Parathyroid adenoma (tissue), 2 donors: ENCODE results near the gene KCP.

Source experiments
- H2AFZ ChIP-seq: fragments of 300-600 bp; sonication (generic); one replicate; pipeline ENCODE4 v1.7.0; 2017; ENCODE audit warnings: antibody characterized with exemption, mild to moderate bottlenecking
- H3K27ac ChIP-seq: fragments of 300-600 bp; sonication (generic); one replicate; pipeline ENCODE4 v1.7.0; 2017
- H3K27me3 ChIP-seq: fragments of 300-600 bp; sonication (generic); one replicate; pipeline ENCODE4 v1.7.0; 2017; ENCODE audit warnings: low read length; ENCODE audit not compliant: control insufficient read depth, insufficient read depth
- H3K36me3 ChIP-seq: fragments of 300-600 bp; sonication (generic); one replicate; pipeline ENCODE4 v1.7.0; 2017; ENCODE audit warnings: low read length; ENCODE audit not compliant: control insufficient read depth, insufficient read depth
- H3K4me1 ChIP-seq: fragments of 300-600 bp; sonication (generic); one replicate; pipeline ENCODE4 v1.7.0; 2017; ENCODE audit warnings: control low read depth
- H3K4me2 ChIP-seq: fragments of 300-600 bp; sonication (generic); one replicate; pipeline ENCODE4 v1.7.0; 2017; ENCODE audit warnings: low read length
- H3K4me3 ChIP-seq: fragments of 300-600 bp; sonication (generic); one replicate; pipeline ENCODE4 v1.7.0; 2017; ENCODE audit warnings: low read depth, low read length
- H3K79me2 ChIP-seq: fragments of 300-600 bp; sonication (generic); one replicate; pipeline ENCODE4 v1.7.0; 2017; ENCODE audit warnings: control low read depth
- H3K9ac ChIP-seq: fragments of 300-600 bp; sonication (generic); one replicate; pipeline ENCODE4 v1.7.0; 2017; ENCODE audit warnings: mild to moderate bottlenecking
- H3K9me3 ChIP-seq: fragments of 300-600 bp; sonication (generic); one replicate; pipeline ENCODE4 v1.7.0; 2017; ENCODE audit warnings: low read length; ENCODE audit not compliant: control insufficient read depth
- TF ChIP-seq, protein P1 (sequence below): fragments of 300-600 bp; sonication (generic); IDR thresholded peaks from one replicate; pipeline ENCODE4 v1.7.0; 2017; ENCODE audit warnings: antibody characterized with exemption, mild to moderate bottlenecking
- donor health status: primary hyperparathyroidism.

Gene KCP

DNA sequence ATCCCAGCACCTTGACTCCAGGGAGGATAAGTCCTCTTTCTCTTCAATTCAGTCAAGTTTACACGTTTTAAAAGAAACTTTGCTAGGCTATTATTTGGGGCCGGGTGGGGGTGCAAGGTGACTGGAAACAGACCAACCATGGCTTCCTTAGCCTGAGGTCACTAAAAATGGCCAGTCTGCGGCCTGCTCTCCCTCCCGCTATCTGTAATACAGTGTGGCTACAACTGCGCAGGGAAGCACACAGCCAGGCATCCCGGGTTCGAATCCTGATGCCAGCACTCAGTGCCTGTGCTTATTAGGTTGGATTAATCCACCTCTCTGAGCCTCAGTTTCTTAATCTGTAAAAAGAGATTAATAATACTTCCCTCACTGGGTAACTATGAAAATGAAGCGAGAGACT, 28.4 kb downstream of the KCP start:
- Histone ChIP-seq H3K4me2 (no peak overlapping the region), H3K4me3 (no peak overlapping the region), H3K36me3 (no peaks in the 10 kb centered on the region), H3K79me2 (no peaks in the 10 kb centered on the region), H2AFZ (no peak overlapping the region), H3K9me3 (no peaks in the 10 kb centered on the region), H3K27ac (no peak overlapping the region), H3K9ac (no peak overlapping the region), H3K27me3 (no peaks in the 10 kb centered on the region), H3K4me1 (peaks cover 7% of the 10 kb centered on the region)
- TF ChIP-seq, protein P1, sequence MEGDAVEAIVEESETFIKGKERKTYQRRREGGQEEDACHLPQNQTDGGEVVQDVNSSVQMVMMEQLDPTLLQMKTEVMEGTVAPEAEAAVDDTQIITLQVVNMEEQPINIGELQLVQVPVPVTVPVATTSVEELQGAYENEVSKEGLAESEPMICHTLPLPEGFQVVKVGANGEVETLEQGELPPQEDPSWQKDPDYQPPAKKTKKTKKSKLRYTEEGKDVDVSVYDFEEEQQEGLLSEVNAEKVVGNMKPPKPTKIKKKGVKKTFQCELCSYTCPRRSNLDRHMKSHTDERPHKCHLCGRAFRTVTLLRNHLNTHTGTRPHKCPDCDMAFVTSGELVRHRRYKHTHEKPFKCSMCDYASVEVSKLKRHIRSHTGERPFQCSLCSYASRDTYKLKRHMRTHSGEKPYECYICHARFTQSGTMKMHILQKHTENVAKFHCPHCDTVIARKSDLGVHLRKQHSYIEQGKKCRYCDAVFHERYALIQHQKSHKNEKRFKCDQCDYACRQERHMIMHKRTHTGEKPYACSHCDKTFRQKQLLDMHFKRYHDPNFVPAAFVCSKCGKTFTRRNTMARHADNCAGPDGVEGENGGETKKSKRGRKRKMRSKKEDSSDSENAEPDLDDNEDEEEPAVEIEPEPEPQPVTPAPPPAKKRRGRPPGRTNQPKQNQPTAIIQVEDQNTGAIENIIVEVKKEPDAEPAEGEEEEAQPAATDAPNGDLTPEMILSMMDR, result no peak

DNA sequence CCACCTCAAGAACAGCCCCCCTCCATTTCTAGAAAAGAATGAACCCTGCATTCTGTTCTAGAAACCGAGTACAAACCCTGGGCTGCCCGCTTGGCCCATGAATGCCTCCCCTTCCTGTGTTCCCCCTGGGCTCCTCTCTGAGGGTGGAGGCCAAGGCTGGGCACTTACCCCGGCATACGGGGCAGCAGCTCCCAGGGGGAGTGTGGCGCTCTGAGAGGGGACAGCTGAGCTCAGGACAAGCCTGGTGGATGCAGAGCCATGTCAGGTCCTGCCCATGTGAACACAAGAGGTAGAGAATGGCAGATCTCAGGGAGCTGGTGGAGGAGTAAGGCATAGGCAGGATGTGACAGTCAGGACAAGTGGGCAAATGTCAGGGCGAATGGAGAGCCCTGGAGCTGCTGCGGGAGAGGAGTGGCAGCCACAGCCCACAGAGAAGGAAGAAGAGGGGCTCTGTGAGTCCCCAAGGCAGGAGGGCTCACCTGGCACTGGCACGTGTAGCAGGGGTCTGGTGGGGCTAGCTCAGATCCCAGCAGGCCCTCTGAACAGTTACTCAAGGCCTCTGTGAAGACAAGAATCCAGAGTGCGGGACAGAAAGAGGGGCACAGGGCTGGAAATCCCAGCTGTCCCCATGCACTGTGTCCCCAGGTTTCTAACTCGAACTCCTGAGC, 28.9 kb downstream of the KCP start:
- no peaks in the 10 kb centered on the region for H3K36me3 ChIP-seq
- TF ChIP-seq, protein P1, result no peak
- no peaks in the 10 kb centered on the region for H3K9me3 ChIP-seq
- no peaks in the 10 kb centered on the region for H3K27me3 ChIP-seq
- no peak overlapping the region for H3K9ac ChIP-seq
- H3K4me1 ChIP-seq, result peaks cover 7% of the 10 kb centered on the region
- no peak overlapping the region for H3K4me3 ChIP-seq
- H3K79me2 ChIP-seq, result no peaks in the 10 kb centered on the region
- H2AFZ ChIP-seq, result no peak overlapping the region
- no peak overlapping the region for H3K4me2 ChIP-seq
- H3K27ac ChIP-seq, result no peak overlapping the region

DNA sequence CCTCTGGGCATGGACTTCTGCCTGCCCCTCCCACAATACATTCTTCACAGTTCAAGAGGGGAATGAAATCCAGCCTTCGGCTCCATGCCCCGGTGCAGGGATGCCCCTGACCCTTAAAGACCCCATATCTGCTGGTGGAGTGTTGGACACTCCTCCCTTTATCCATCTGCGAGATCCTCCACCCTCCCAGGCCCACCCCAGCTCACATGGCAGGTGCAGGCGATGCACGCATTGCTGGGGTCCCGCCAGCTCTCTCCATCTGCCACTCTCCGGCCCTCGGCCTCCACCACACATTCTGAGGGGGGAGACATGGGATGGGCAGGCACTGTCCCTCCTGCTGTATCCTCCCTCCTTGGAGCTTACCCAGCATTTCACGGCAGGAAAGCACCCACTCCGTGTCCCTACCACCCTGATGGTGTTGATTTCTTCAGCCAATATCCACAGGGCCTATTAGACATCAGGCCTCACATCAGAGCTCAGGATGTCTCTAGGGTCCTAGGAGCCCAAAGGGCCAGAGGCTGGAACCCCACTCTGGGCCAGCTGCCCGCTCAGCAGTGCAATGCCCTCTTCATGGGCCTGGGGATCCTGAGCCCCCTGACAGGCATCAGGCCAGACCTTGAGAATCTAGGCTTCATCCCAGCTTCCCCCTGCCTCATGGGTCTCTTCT, 29.6 kb downstream of the KCP start:
- H3K4me2 ChIP-seq, result no peak overlapping the region
- no peak overlapping the region for H3K9ac ChIP-seq
- no peaks in the 10 kb centered on the region for H3K9me3 ChIP-seq
- TF ChIP-seq, protein P1, result no peak
- no peak overlapping the region for H2AFZ ChIP-seq
- H3K4me1 ChIP-seq, result peaks cover 7% of the 10 kb centered on the region
- no peaks in the 10 kb centered on the region for H3K27me3 ChIP-seq
- H3K79me2 ChIP-seq, result no peaks in the 10 kb centered on the region
- H3K27ac ChIP-seq, result no peak overlapping the region
- no peaks in the 10 kb centered on the region for H3K36me3 ChIP-seq
- H3K4me3 ChIP-seq, result no peak overlapping the region

DNA sequence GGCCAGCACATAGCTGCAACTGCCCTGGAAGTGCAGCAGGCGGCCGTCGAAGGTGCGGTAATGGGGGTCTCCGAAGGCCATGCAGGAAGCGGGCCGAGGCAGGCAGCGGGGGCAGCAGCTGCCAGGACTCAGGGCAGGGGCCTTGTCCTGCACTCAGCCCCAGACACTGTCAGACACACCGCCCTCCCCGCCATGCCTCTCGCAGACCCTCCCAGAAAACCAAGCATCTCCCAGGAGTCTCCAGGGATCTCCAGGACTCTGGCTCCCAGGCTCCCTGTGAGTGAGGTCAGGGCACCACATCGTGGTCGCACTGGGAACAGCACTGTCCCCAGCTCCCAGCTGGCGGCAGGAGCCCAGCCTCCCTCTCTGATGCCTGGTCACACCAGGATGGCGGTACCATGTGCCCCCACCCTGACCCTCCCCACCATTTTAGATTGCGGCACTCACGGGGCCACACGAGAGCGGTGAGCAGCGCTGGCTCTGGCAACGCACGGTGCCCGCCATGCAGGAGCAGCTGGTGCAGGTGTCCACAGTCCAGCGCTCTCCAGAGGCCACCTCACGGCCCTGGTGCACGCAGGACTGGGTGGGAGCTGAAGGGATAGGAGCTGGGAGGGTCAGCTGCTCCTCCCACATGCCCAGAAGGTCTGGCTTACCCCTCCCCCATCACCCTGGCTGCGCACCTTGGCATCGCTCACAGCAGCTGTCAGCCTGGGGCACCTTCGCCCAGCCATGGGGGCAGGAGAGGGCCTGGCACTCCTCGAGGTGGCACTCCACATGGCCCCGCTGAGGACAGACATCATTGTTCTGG, 30.4 kb downstream of the KCP start:
- no peak overlapping the region for H3K27ac ChIP-seq

More for the DNA sequence above, 30.4 kb downstream of the KCP start:
- no peak overlapping the region for H3K4me3 ChIP-seq
- no peak overlapping the region for H3K4me2 ChIP-seq
- peaks cover 7% of the 10 kb centered on the region for H3K4me1 ChIP-seq
- H3K79me2 ChIP-seq, result no peaks in the 10 kb centered on the region
- TF ChIP-seq, protein P1, result peak; percentile 91
- no peaks in the 10 kb centered on the region for H3K36me3 ChIP-seq
- no peaks in the 10 kb centered on the region for H3K9me3 ChIP-seq
- no peak overlapping the region for H2AFZ ChIP-seq
- no peak overlapping the region for H3K9ac ChIP-seq
- H3K27me3 ChIP-seq, result no peaks in the 10 kb centered on the region
